Activated B cell treated with CpG ODN at 0.5 μM for 24 hours (primary cell): Measurements from ENCODE around the gene HTR2A. TPM values are rescaled to one million over a fixed set of nuclear protein-coding genes. Genes with fewer than 3 reads are reported as not detected.

ENCODE experiments used
- ATAC-seq: fragments of 200-7000 bp; cut with Tn5 transposase; one replicate; pipeline ENCODE4 v1.10.0; 2021; ENCODE audit warnings: low read depth, mild to moderate bottlenecking, moderate library complexity
- CTCF ChIA-PET: fragments of 350-600 bp; sonication (Branson Sonifier 250); formaldehyde crosslinking; loops from one replicate; lab custom pipeline; 2021; ENCODE audit warnings: antibody characterized with exemption; lab: Charles Lee
- POLR2A ChIA-PET: fragments of 350-600 bp; sonication (Branson Sonifier 250); formaldehyde crosslinking; loops from one replicate; lab custom pipeline; 2021; ENCODE audit warnings: antibody characterized with exemption; lab: Charles Lee
- DNase-seq: peaks from one replicate; pipeline ENCODE4 v3.0.0; 2022
- H3K27ac Mint-ChIP-seq: one replicate; pipeline ENCODE4 v1.8.0; 2020; ENCODE audit warnings: mixed read lengths
- H3K27me3 Mint-ChIP-seq: one replicate; pipeline ENCODE4 v1.8.0; 2021; ENCODE audit warnings: mixed read lengths
- H3K36me3 Mint-ChIP-seq: one replicate; pipeline ENCODE4 v1.8.0; 2021; ENCODE audit warnings: low read depth, mixed read lengths
- H3K4me1 Mint-ChIP-seq: one replicate; pipeline ENCODE4 v1.8.0; 2021; ENCODE audit warnings: mixed read lengths
- H3K4me3 Mint-ChIP-seq: one replicate; pipeline ENCODE4 v1.8.0; 2020; ENCODE audit warnings: mild to moderate bottlenecking, mixed read lengths
- H3K9me3 Mint-ChIP-seq: one replicate; pipeline ENCODE4 v1.8.0; 2020; ENCODE audit warnings: mixed read lengths
- intact Hi-C: fragments of 100-400 bp; cut with micrococcal nuclease; formaldehyde crosslinking; loops from one replicate; pipeline ENCODE4 v1.15.1; 2024
- total RNA-seq: library from RNA; stranded (reverse); gene quantifications from 2 replicates; pipeline ENCODE4 v1.2.3, GENCODE V29; 2022
- TF ChIP-seq, protein P1 (sequence below): fragments of 200-600 bp; IDR thresholded peaks from one replicate; pipeline ENCODE4 v1.8.0; 2022; ENCODE audit warnings: antibody characterized with exemption, mild to moderate bottlenecking

The HTR2A gene
- total RNA-seq, 1 donor from 2014 or later: not detected

DNA sequence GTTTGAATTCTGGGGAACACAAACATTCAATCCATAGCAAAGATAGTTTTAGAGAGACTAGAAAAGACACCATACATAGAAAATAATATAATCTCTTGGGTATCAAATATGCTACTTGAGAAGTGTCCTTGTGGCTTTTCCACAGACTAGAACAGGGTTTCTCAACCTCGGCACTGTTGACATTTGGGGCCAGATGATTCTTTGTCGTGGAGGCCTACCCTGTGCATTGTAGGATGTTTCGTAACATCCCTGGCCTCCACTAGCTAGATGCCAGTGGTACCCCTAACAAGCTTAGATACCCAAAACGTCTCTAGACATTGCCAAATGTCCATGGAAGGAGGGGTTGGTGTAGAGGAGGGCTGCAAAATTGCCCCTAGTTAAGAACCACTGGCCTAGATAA, 97.7 kb downstream of the HTR2A start:
- Mint-ChIP-seq H3K36me3 (peaks cover 14% of the 10 kb centered on the region), H3K4me1 (peaks cover 32% of the 10 kb centered on the region), H3K9me3 (no peaks in the 10 kb centered on the region), H3K27ac (no peak overlapping the region), H3K4me3 (no peak overlapping the region), H3K27me3 (peaks cover 4% of the 10 kb centered on the region)
- ChIA-PET POLR2A (no interaction called here), CTCF (no interaction called here)
- TF ChIP-seq, protein P1, sequence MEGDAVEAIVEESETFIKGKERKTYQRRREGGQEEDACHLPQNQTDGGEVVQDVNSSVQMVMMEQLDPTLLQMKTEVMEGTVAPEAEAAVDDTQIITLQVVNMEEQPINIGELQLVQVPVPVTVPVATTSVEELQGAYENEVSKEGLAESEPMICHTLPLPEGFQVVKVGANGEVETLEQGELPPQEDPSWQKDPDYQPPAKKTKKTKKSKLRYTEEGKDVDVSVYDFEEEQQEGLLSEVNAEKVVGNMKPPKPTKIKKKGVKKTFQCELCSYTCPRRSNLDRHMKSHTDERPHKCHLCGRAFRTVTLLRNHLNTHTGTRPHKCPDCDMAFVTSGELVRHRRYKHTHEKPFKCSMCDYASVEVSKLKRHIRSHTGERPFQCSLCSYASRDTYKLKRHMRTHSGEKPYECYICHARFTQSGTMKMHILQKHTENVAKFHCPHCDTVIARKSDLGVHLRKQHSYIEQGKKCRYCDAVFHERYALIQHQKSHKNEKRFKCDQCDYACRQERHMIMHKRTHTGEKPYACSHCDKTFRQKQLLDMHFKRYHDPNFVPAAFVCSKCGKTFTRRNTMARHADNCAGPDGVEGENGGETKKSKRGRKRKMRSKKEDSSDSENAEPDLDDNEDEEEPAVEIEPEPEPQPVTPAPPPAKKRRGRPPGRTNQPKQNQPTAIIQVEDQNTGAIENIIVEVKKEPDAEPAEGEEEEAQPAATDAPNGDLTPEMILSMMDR: no peak
- intact Hi-C loops: loop anchor here (5.0 to 10.0 kb wide), 2 partner anchors 584 to 1238 kb away; partner anchors contain the start of genes LRRC63 and NUDT15
- DNase-seq: no peak
- ATAC-seq: no peak

DNA sequence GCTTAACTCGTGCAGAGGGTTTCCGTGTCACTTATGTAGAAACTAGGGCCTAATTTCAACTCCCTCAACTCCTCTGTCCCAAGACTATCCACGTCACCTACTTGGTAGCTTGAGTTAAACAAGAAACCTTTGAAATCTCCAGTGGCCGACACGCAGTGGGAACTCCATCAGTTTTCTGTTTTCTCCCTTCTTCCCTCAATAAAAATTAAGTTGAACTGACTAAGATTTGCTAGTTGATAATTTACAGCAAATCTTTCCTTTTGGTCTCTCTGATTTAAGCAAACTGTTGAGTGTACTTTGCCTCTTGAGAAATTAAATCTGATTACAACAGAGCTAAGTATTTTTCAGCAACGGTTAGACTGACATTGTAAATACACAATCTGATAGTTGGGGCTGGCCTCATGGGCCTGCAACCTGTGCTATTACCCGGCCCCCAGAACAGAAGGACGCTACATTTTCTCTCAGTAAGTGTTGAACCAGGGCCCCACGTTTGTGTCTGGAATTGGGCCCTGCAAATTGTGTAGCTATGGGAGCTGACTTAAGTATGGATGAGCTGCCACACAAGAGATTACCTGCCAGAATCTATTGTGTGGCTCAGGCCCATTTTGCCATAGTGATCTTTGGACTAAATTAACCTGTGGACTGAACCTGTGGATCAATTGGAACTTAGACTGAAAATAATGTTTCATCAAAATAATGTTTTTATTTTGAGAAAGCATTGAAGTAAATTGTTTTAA, 99.2 kb downstream of the HTR2A start:
- peaks cover 38% of the 10 kb centered on the region for H3K4me1 Mint-ChIP-seq
- H3K9me3 Mint-ChIP-seq: no peaks in the 10 kb centered on the region
- no peak for DNase-seq
- intact Hi-C loops: loop anchor here (2.0 to 10.0 kb wide), 6 partner anchors 245 to 1457 kb away; partner anchors contain the start of genes LRCH1, LRRC63, NUDT15 and SUCLA2
- H3K4me3 Mint-ChIP-seq: peak overlapping the region; percentile 97
- peaks cover 17% of the 10 kb centered on the region for H3K36me3 Mint-ChIP-seq
- H3K27me3 Mint-ChIP-seq: no peaks in the 10 kb centered on the region
- ChIA-PET CTCF (interaction anchor here (1.2 kb wide), 1 partner anchor 246 kb away, joined by 3 read pairs; no protein-coding TSS in a partner anchor), POLR2A (interaction anchor here (0.6 kb wide), 1 partner anchor 1240 kb away, joined by 3 read pairs; the partner anchor contains the start of gene NUDT15)
- H3K27ac Mint-ChIP-seq: peak overlapping the region; percentile 96
- no peak for ATAC-seq
- TF ChIP-seq, protein P1: no peak

- Mint-ChIP-seq H3K27ac (peak within 1 kb of the TSS; percentile 96), H3K27me3 (no peaks in the 10 kb centered on the region), H3K36me3 (peaks cover 20% of the 10 kb centered on the region), H3K4me1 (peaks cover 38% of the 10 kb centered on the region), H3K9me3 (no peaks in the 10 kb centered on the region), H3K4me3 (peak within 1 kb of the TSS; percentile 97)
- TF ChIP-seq, protein P1: no peak
- CTCF ChIA-PET: interaction anchor here (1.2 kb wide), 1 partner anchor 245 kb away, joined by 3 read pairs; no protein-coding TSS in a partner anchor
- DNase-seq (peak; percentile 86), ATAC-seq (peak; percentile 95)
- POLR2A ChIA-PET: interaction anchor here (0.9 kb wide), 1 partner anchor 15 kb away, joined by 3 read pairs; no protein-coding TSS in a partner anchor
- intact Hi-C loops: loop anchor here (2.0 to 10.0 kb wide), 6 partner anchors 244 to 1456 kb away; partner anchors contain the start of genes LRCH1, LRRC63, NUDT15 and SUCLA2
These were observed 100.1 kb downstream of the HTR2A start, which contains the start of gene ESD for GRCh38 chr13:46796515-46797474. Gene ESD (minus strand): TSS chr13:46797161. CDS start chr13:46791413, 5,748 bp downstream.

DNA sequence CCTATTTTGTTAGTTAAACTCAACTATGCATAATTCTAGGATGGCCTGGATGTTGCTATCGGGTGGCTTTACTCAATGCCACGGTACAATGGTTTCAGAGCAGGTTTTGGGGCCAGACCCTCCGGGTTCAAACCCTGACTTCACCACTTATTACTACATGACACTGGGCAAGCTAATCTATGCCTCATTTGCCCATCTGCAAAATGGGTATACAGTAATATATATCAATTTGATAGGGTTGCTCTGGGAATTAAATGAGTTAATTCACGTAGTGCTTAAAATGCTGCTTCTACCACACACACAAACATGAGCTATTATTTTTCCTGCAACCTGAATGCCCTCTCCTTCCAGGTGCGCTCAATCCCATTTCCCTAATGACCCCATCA, 100.7 kb downstream of the HTR2A start:
- Mint-ChIP-seq H3K4me1 (peaks cover 38% of the 10 kb centered on the region), H3K27ac (peak overlapping the region; percentile 96), H3K9me3 (no peaks in the 10 kb centered on the region), H3K27me3 (no peaks in the 10 kb centered on the region), H3K36me3 (peaks cover 23% of the 10 kb centered on the region), H3K4me3 (peak overlapping the region; percentile 97)
- ChIA-PET CTCF (no interaction called here), POLR2A (interaction anchor here (0.9 kb wide), 1 partner anchor 14 kb away, joined by 3 read pairs; no protein-coding TSS in a partner anchor)
- no peak for ATAC-seq
- no peak for DNase-seq
- intact Hi-C loops: loop anchor here (2.0 to 10.0 kb wide), 6 partner anchors 243 to 1455 kb away; partner anchors contain the start of genes LRCH1, LRRC63, NUDT15 and SUCLA2
- TF ChIP-seq, protein P1: no peak
